ENCODE data around the gene JAKMIP3. TPM values are rescaled to one million over a fixed set of nuclear protein-coding genes. Genes with fewer than 3 reads are reported as not detected.
"Not testable (repeated sequence)": the region's sequence is repeated elsewhere in the genome, so short reads cannot be mapped to it uniquely, and the experiment has no call there.

The JAKMIP3 gene
- total RNA-seq, 1 donor from 2014 or later: 1.1 TPM

GRCh38 chr10:132064082-132064755, 1.5 kb upstream of the JAKMIP3 start:
- DNase-seq (ENCODE audit: low spot score): no peak

DNA sequence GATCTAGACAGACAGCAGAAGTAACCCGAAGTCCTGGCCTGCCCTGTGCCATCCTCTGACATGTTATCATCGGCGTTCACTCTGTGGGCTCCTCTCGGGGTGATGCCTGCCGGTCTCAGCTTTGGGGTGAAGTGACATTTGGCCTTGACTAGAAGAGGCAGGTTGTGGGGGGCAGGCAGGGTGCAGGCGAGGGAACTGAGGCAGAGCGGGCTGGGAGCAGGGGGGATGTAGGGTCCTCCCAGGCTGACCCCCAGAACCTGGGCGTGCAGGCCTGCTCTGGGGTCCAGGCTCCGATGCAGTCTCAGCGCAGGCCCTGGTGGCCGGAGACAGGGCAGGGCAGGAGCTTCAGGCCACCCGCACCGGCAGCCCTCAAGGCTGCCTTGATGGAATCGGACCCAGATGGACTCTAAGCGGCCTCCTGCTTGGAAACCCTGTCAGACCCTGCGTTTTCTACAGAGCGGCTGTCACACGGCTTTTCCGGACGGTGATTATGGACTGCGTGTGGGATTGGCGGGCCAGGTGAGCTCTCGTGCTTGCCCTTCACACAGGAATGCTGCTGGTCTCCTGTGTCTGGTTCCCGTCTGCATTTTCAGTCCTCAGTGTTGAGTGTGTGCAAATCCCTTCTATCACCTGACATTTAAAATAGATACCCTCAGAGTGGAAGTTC, 842 bp upstream of the JAKMIP3 start:
- no peak for DNase-seq (ENCODE audit: low spot score)

DNA sequence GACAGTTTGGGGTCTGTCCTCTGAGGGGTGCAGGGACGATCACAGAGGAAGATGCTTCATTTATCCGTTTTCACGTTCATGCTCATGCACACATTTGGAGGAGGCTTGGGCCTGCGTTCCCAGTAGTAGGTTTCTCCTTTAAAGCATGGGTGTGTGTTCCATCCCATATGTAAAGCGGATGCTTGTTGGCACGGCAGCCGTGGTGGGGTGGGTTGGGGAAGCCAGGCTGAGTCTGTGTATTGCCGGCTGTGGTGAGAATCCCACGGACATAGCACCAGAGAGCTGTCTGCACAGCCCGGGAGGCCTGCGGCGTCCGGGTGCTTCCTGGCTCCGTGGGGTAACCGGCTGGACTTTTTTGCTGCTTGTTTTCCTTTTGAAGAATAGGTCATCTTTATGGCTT, 440 bp downstream of the JAKMIP3 start:
- DNase-seq (ENCODE audit: low spot score): no peak

DNA sequence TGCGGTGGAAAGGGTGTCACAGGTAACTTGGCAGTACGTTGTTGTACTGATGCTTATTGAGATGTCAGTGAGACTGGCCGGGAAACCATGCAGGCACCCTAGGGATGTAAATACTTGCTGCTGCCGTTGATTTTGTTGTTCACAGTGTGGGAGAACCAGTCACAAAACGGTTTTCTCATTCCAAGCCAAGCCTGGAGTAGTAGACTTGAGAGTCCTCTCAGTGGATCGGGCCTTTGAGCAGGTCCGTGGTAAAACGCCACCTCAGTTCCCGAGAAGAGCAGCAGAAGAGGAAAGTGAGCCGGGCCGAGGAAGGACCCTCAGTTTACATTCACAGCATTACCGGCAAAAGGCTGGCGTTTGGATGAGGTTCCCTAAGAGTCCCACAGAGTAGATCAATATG, 1.1 kb downstream of the JAKMIP3 start:
- DNase-seq (ENCODE audit: low spot score): no peak

DNA sequence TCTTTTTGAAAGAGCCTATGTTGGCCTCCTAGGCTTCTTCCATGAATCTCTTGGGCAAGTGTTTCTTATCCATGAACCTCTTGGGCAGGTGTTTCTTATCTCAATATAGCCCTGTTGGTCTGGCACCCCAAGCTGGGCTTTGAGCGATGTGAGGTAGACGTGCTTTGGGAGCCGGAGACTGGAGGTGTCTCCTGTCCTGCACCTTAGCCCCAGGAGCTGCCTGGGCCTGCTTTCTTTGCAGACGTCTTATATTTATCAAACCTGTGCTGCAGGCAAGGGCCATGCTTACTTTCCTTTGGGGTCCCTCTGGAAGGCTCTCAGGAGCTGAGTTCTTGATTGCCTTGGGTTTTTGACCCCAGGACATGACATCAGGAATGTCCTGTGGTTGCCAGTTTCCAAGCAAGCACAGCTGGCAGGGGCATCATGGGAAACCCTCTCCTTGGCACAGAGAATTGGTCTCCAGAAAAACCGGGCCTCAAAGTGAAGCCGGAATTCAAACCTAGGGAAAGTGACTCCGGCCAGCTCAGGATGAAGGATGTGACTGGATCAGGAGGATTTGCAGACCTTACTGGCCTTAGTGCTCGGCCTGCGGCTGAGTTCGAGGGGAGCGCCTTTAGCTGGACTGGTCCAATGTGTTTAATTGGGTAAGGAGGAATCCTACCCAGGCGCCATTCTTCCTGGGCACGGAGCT, 2.8 kb downstream of the JAKMIP3 start:
- DNase-seq (ENCODE audit: low spot score): no peak

GRCh38 chr10:132069122-132069848, 3.5 kb downstream of the JAKMIP3 start:
- DNase-seq (ENCODE audit: low spot score): no peak

- DNase-seq (ENCODE audit: low spot score): no peak
Observed at GRCh38 chr10:132069849-132070182, 4.1 kb downstream of the JAKMIP3 start.

- DNase-seq (ENCODE audit: low spot score): no peak
Observed at GRCh38 chr10:132070724-132071123, 5.0 kb downstream of the JAKMIP3 start.

- no peak for DNase-seq (ENCODE audit: low spot score)
Observed at GRCh38 chr10:132071667-132072066, 5.9 kb downstream of the JAKMIP3 start.

- no peak for DNase-seq (ENCODE audit: low spot score)
Observed at GRCh38 chr10:132075909-132076577, 10.3 kb downstream of the JAKMIP3 start.

GRCh38 chr10:132076578-132077081, 10.9 kb downstream of the JAKMIP3 start:
- no peak for DNase-seq (ENCODE audit: low spot score)

GRCh38 chr10:132077091-132077490, 11.3 kb downstream of the JAKMIP3 start:
- DNase-seq (ENCODE audit: low spot score): no peak

DNA sequence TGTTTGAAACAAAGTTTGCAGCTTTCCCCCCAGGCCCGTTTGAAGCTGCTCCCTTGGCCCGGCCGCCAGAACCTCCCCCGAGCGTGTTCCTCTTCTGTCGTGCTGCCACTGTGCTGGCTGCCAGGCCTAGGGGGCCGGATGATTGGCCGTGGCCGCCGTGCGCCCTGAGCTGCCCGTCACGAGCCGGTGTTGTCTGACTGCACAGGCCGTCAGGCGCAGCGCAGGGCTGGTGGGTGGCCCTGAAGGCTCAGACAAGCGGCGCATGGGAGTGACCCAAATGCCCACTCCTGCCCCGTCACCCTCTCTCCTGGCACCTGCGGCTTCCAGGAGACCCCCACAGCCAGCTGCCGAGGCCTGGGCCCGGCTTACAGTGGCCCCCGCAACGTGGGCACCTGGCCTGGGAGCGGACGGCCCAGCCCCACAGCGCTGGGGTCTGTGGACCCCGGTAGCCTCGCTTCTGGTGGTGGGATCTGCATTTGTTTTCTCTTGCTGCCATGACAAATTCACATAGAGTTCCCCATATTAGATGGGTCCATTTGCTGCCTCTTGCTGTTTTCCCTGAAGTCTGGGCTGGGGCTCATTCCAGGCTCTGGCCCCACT, 13.1 kb downstream of the JAKMIP3 start:
- DNase-seq (ENCODE audit: low spot score): no peak

DNA sequence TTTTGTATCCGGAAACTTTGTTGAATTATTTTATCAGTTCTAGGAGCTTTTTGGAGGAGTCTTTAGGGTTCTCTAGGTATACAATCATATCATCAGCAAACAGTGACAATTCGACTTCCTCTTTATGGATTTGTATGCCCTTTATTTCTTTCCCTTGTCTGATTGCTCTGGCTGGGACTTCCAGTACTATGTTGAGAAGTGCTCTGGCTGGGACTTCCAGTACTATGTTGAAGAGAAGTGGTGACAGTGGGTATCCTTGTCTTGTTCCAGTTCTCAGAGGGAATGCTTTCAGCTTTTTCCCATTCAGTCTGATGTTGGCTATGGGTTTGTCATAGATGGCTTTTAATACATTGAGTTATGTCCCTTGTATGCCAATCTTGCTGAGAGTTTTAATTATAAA, 18.6 kb downstream of the JAKMIP3 start:
- DNase-seq (ENCODE audit: low spot score): not testable (repeated sequence)

GRCh38 chr10:132093236-132093635, 27.5 kb downstream of the JAKMIP3 start:
- DNase-seq (ENCODE audit: low spot score): not testable (repeated sequence)

DNA sequence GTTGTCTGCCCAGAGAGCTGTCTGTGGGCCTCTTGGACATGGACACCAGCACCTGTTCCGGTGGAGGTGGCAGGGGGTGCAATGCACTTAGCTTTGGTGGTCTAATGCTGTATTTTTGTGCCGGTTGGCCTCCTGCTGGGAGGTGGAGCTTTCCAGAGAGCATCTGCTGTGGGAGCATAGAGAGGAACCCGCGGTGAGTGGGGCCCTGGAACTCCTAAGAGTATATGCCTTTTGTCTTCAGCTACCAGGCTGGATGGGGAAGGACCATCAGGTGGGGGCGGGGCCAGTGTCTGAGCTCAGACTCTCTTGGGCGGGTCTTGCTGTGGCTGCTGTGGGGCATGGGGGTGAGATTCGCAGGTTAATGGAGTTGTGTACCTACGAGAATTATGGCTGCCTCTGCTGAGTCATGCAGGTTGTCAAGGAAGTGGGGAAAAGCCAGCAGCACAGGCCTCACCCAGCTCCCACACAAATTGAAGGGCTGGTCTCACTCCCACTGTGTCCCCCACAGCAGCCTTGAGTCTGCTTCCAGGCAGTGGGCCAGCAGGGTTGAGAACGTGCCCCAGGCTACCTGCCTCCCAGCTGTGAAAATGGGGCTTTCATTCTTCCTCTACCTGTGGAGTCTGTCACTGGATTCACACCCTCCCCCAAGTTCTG, 29.0 kb downstream of the JAKMIP3 start:
- DNase-seq (ENCODE audit: low spot score): no peak

- DNase-seq (ENCODE audit: low spot score): no peak
Observed at GRCh38 chr10:132095403-132096113, 29.8 kb downstream of the JAKMIP3 start.

DNA sequence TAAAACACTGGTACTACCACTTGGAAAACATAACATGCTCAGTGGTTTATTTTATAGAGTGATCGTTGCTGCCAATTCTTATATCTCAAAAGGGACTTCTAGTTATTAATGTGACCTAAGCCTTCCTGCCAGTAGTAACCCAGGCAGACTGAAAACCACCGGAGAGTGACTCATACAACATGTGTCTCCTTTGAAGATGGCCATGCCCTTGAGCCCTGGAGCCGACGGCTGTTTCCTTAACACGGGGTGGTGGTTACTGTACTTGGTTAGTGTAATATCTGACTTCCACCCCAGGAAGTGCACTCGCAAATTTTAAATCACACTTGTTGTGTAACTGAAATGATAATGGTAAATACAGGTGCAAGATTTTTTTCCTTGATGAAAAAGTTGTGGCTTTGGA, 30.5 kb downstream of the JAKMIP3 start:
- peak; percentile 17 for DNase-seq (ENCODE audit: low spot score)

DNA sequence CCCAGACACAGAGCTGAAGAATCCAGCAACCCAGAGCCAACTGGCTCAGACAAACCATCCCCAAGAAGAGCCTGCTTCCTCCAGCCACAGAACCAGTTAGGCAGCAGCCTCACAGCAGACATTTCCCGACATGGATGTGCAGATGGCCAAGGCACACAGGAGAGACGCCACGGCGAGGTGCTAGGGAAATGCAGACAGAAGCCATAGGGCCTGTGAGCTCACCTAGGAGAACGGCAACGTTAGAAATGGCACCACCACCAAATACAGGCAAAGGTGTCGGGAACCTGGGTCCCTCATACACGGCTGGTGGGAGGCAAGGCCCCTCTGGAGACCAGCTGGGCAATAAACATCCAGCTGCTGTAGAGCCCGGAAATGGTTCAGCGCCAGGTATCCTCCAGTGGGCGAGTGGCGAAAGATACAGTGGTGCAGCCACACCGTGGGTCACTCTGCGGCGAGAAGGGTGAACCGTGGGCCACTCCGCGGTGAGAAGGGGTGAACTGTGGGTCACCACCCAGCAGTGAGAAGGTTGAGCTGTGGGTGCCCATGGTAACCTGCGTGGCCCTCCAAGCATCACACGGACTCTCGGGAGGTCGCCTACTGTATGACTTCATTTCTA, 31.2 kb downstream of the JAKMIP3 start:
- no peak for DNase-seq (ENCODE audit: low spot score)
